Measurements from ENCODE around the gene LHFPL3.

The LHFPL3 gene

GRCh38 chr7:104371980-104372357 lies 43.6 kb downstream of the LHFPL3 start:
- FAIRE-seq = no peak

GRCh38 chr7:104382616-104383015 lies 54.2 kb downstream of the LHFPL3 start:
- FAIRE-seq = no peak

- FAIRE-seq = no peak
Measured at GRCh38 chr7:104386943-104387342, 58.5 kb downstream of the LHFPL3 start.

- no peak for FAIRE-seq
Measured at GRCh38 chr7:104388222-104388621, 59.8 kb downstream of the LHFPL3 start.

GRCh38 chr7:104395162-104395561 lies 66.8 kb downstream of the LHFPL3 start:
- FAIRE-seq = no peak

GRCh38 chr7:104397442-104397841 lies 69.0 kb downstream of the LHFPL3 start:
- FAIRE-seq = no peak

- FAIRE-seq = no peak
Measured at GRCh38 chr7:104408371-104408770, 80.0 kb downstream of the LHFPL3 start.

GRCh38 chr7:104410742-104411141 lies 82.3 kb downstream of the LHFPL3 start:
- no peak for FAIRE-seq

GRCh38 chr7:104412911-104413310 lies 84.5 kb downstream of the LHFPL3 start:
- FAIRE-seq = no peak

- no peak for FAIRE-seq
Measured at GRCh38 chr7:104414216-104414615, 85.8 kb downstream of the LHFPL3 start.

- FAIRE-seq = no peak
Measured at GRCh38 chr7:104415700-104416099, 87.3 kb downstream of the LHFPL3 start.

GRCh38 chr7:104416866-104417393 lies 88.5 kb downstream of the LHFPL3 start:
- FAIRE-seq = no peak

- FAIRE-seq = no peak
Measured at GRCh38 chr7:104431930-104432329, 103.5 kb downstream of the LHFPL3 start.

GRCh38 chr7:104434129-104434528 lies 105.7 kb downstream of the LHFPL3 start:
- no peak for FAIRE-seq

- FAIRE-seq = no peak
Measured at GRCh38 chr7:104442481-104442880, 114.1 kb downstream of the LHFPL3 start.

GRCh38 chr7:104444017-104444416 lies 115.6 kb downstream of the LHFPL3 start:
- FAIRE-seq = no peak

GRCh38 chr7:104445393-104445792 lies 117.0 kb downstream of the LHFPL3 start:
- no peak for FAIRE-seq

- FAIRE-seq = no peak
Measured at GRCh38 chr7:104450861-104451260, 122.5 kb downstream of the LHFPL3 start.

GRCh38 chr7:104453190-104453589 lies 124.8 kb downstream of the LHFPL3 start:
- no peak for FAIRE-seq

GRCh38 chr7:104458875-104459274 lies 130.5 kb downstream of the LHFPL3 start:
- no peak for FAIRE-seq

GRCh38 chr7:104469166-104469820 lies 140.9 kb downstream of the LHFPL3 start:
- FAIRE-seq = no peak

GRCh38 chr7:104480529-104480928 lies 152.1 kb downstream of the LHFPL3 start:
- FAIRE-seq = no peak

GRCh38 chr7:104482362-104483037 lies 154.1 kb downstream of the LHFPL3 start:
- no peak for FAIRE-seq

- FAIRE-seq = no peak
Measured at GRCh38 chr7:104486931-104487330, 158.5 kb downstream of the LHFPL3 start.

- FAIRE-seq = no peak
Measured at GRCh38 chr7:104487642-104488041, 159.2 kb downstream of the LHFPL3 start.

Measured in G401.6 (cell line).